MG63 (cell line): ENCODE measurements around the gene WBP2. TPM values are rescaled to one million over a fixed set of nuclear protein-coding genes. Genes with fewer than 3 reads are reported as not detected.
"Not testable (repeated sequence)": the region's sequence is repeated elsewhere in the genome, so short reads cannot be mapped to it uniquely, and the experiment has no call there.

Experiments used
- DNase-seq: peaks from one replicate; pipeline ENCODE4 v3.0.0-alpha.2; 2020
- H3K27me3 ChIP-seq: fragments of 250-450 bp; sonication (Bioruptor Pico); 2 replicates; pipeline ENCODE4 v1.5.1; 2020; ENCODE audit warnings: mild to moderate bottlenecking, moderate library complexity
- H3K36me3 ChIP-seq: fragments of 250-450 bp; sonication (Bioruptor Pico); 2 replicates; pipeline ENCODE4 v1.5.1; 2020; ENCODE audit warnings: mild to moderate bottlenecking, moderate library complexity
- H3K4me3 ChIP-seq: fragments of 250-450 bp; sonication (Bioruptor Pico); 2 replicates; pipeline ENCODE4 v1.5.1; 2020; ENCODE audit warnings: mild to moderate bottlenecking, moderate library complexity
- H3K9me3 ChIP-seq: fragments of 250-450 bp; sonication (Bioruptor Pico); 2 replicates; pipeline ENCODE4 v1.5.1; 2020; ENCODE audit warnings: mild to moderate bottlenecking, moderate library complexity
- total RNA-seq: library from RNA; depleted of rRNA; stranded (reverse); fragments of >200 nt; shearing (Covaris generic); gene quantifications from 2 replicates; pipeline ENCODE4 v1.2.3, GENCODE V29; 2014; ENCODE audit warnings: low replicate concordance

Gene WBP2
- total RNA-seq, 1 experiment from 2014 or later: 7.9 TPM

DNA sequence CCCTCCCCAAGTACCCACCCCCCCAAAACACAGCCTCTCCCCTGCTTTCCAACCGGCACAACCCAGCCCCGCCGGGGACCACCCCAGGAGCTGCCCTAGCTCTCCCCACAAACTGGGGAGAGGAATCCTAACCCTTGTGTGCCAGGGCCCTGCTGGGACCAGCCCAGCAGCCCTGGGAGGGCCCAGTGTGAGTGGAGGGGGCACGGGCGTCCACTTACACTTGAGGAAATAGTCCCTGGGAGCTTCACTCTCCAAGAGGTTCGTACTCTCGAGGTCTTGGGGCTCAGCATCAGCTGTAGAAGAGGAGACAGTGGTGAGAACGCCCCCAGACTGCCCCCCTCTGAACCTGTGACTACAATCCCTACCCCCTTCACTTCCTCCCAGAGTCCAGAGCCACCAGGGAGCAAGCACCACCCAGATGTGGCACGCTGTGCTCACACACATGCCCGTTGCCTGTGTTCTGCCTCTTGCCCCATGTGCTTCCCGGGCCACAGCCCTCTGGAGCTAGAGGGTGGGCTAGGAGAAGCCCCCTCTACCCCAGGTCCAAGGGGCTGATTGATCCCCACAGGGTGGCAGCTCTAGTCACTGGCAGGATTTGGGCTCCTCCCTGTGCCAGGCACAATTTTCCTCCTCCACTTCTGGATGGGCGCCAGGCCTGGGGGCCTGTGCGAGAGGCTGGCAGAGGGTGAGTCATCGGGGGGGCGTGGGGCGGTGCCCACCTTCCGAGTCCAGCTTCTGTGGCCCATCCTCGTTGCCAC lies 20.2 kb upstream of the WBP2 start:
- DNase-seq: no peak
- H3K36me3 ChIP-seq: peaks cover 24% of the 10 kb centered on the region
- no peaks in the 10 kb centered on the region for H3K9me3 ChIP-seq
- H3K4me3 ChIP-seq: no peak overlapping the region
- H3K27me3 ChIP-seq: no peaks in the 10 kb centered on the region

DNA sequence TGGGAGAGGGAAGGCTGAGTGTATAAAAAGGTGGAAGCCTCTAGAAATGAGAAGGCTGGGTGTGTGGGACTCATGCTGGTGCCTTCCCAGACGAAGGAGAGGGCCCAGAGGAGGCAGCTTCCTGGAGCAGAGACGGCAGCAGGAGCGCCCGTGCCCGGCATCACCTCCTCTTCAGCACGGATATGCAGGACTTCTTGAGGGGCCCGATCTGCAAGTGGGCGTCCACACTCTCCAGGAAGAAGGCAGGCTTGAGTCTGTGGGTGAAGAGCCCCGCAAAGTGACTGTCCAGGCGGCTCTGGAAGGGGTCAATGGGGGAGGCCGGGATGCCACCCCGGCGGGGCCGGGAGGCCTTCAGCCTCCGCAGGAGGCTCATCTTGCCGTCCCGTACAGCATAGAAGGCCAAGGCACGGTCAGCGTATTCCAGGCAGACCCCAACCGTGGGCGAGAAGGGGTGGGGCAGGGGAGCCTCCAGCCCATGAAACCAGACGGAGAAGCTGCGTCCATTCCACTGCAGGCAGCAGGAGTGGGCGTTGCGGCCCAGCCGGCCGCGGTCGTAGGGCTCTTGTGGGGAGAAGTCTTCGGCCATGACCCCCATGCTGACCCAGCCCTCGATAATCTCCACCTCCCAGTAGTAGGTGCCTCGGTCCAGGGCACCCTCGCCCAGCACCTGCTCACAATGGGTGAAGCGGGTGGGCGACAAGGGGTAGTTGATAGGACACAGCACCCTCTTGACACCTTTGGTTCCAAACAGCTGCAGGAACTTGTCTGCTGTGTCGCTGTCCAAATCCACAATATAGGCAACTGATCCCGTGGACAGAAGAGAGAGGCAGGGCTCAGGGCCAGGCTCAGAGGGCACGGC lies 19.4 kb upstream of the WBP2 start:
- Histone ChIP-seq H3K27me3 (no peaks in the 10 kb centered on the region), H3K36me3 (peaks cover 24% of the 10 kb centered on the region), H3K9me3 (no peaks in the 10 kb centered on the region), H3K4me3 (no peak overlapping the region)
- no peak for DNase-seq

DNA sequence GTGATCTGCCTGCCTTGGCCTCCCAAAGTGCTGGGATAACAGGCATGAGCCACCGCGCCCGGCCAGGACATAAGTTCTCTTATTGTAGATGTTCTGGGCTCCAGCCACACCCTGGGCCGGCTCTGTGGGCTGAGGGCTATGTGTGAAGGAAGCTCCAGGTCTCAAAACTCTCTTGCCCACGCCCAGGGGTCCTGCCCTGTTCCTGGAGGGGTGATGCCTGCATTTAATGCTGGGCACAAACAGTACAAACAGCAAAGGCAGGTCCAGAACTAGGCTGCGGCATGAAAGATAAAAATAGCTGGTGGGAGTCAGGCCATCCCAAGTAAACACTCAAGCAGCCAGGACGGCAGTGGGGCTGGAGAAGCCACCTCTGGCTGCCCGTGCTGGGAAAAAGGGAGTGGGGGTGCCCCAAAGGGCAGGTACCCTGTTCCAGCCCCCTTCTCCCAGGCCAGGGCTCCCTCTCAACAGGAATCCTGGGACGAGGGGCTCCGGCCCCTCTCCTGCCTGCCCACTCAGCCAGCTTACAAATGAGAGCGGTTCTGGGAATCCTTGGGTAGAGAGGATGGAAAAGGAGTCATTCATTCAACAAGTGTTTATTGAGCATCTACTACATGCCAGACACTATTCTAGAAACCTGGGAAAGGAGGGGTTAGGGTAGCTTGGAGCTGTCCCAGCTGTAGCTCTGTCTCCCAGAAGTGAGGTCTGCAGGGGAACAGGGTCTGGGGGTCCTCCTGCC lies 18.6 kb upstream of the WBP2 start:
- H3K27me3 ChIP-seq: no peaks in the 10 kb centered on the region
- H3K36me3 ChIP-seq: peaks cover 24% of the 10 kb centered on the region
- H3K4me3 ChIP-seq: no peak overlapping the region
- no peaks in the 10 kb centered on the region for H3K9me3 ChIP-seq
- no peak for DNase-seq

DNA sequence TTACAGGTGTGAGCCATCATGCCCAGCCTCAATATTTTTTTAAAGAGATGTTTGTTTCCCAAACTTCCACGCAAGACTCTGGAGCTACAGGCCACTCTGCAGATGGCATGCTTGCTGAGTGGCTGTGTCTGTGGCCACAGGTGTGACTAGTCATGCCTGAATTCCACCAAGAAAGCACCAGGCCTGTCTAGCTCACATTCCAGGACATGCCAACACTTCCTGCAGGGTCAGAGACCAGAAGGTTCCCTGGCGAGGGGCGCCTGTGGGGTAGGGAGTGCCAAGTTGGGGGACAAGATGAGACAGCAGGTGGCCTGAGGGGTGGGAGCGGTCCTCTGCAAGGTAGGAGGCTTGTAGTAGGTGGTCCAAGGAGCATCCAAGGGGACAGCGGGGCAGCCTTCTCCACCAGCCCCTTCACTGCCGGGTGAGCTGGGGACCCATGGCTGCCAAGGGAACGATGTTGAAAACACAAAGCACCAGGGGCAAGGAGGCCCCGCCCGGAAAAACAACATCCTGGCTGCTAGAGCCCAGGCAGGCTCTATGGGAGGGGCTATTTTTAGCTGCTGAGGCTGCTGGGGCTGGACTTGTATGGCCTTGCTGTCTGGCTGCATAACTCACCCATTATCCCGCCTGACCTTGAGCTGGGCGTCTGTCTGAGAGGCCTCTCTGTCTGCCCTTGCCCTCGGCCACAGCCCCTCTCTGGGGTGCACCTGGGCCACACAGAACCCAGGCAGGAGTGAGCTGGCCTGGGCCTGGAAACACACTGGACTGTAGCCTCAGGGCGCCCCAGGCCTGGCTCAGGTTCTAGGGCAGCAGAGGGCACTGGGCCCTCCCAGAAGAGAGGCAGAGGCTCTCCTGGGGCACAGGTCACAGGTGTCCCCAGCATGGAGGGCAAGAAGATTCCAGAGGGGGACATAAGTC lies 17.6 kb upstream of the WBP2 start:
- DNase-seq: peak; percentile 84
- Histone ChIP-seq H3K27me3 (no peaks in the 10 kb centered on the region), H3K9me3 (no peaks in the 10 kb centered on the region), H3K36me3 (peaks cover 24% of the 10 kb centered on the region), H3K4me3 (no peak overlapping the region)

DNA sequence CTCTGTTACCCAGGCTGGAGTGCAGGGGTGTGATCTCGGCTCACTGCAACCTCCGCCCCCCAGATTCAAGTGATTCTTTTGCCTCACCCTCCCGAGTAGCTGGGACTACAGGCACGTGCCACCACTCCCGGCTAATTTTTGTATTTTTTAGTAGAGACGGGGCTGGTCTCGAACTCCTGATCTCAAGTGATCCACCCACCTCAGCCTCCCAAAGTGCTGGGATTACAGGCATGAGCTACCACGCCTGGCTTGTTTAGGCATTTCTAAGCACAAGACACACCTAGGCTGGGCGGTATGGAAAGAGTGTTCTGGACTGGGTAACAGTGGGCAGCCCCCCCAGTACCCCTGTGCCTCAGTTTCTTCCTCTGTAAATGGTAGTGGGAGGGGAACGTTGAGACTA lies 15.1 kb upstream of the WBP2 start:
- H3K36me3 ChIP-seq: peaks cover 11% of the 10 kb centered on the region
- DNase-seq, H3K27me3 ChIP-seq, H3K9me3 ChIP-seq, H3K4me3 ChIP-seq: not testable (repeated sequence)

DNA sequence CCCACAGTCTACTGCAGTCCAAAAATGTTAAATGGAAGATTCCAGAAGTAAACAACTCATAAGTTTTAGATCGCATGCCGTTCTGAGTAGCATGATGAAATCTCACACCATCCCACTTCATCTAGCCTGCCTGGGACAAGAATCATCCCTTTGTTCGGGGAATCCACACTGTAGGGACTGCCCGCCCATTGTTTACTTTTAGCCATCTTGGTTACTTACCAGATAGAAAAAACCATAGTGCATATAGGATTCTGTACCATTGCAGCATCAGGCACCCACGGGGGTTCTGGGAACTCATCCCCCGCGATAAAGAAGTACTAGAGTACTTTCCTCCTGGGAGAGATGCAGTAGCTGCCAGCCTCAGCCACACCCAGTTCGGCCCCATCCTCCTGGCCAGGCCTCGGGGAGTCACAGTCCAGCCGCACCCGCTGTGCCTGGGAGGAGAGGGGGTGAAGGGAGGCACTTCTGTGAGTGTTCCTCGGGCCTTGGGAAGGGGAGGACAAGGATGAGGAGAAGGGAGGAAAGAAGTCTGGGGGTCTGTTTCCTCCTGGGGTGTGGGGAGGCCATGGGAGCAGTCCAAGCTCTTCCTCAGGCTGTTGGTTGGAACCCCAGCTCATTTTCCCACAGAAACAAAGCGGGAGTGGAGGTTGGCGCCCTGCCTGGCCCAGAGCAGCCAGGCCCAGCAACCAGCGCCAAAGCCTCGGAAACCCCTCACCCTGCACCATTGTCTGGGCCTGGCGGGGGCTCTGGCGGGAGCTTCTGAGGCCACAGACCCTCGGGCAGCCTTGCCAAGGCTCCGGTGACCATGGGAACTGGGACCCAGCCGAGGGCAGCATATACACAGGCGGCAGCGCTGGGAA lies 14.4 kb upstream of the WBP2 start:
- Histone ChIP-seq H3K4me3 (peak overlapping the region; percentile 8), H3K27me3 (no peaks in the 10 kb centered on the region)

DNA sequence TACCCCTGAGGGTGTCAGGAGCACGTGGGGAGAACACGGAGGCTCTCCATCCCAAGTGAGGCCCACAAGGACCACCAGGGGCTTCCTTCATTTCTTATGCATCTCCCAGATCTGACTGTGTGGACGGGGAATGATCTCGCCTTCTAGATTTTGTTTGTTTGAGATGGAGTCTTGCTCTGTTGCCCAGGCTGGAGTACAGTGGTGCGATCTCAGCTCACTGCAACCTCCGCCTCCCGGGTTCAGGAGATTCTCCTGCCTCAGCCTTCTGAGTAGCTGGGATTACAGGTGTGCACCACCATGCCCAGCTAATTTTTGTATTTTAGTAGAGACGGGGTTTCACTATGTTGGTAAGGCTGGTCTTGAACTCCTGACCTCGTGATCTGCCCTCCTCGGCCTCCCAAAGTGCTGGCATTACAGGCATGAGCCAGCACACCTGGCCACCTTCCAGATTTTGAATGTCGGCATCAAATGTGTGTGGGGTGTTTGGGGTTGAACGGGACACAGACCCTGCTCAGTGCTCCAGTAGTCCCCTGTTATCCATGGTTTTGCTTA lies 13.7 kb upstream of the WBP2 start:
- not testable (repeated sequence) for H3K4me3 ChIP-seq, H3K27me3 ChIP-seq, H3K9me3 ChIP-seq, H3K36me3 ChIP-seq, DNase-seq

More for the DNA sequence above, 14.4 kb upstream of the WBP2 start:
- Histone ChIP-seq H3K9me3 (no peaks in the 10 kb centered on the region), H3K36me3 (peaks cover 7% of the 10 kb centered on the region)
- peak; percentile 89 for DNase-seq

DNA sequence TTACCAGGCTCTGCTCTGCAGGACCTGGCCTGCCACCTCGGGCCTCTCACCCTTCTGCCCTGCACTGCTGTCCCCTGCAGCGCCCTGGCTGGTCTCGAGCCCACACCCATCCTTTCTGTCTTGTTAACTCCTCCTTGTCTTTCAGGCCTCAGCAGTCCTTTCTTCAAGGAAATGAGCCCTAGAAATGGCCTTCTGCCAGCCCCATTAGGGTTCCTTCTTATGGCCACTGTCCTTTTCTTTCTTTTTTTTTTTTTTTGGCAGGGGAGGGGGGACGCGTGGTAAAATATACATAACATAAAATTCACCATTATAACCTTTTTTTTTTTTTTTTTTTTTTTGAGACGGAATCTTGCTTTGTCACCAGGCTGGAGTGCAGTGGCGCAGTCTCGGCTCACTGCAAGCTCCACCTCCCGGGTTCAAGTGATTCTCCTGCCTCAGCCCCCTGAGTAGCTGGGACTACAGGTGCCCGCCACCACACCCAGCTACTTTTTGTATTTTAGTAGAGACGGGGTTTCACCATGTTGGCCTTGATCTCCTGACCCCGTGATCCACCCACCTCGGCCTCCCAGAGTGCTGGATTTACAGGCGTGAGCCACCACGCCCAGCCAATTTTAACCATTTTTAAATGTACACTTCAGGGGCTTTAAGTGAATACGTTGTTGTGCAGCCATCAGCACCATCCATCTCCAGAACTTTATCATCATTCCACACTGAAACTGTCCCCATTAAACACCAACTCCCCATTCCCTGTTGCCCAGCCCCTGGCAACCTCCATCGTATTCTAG lies 10.5 kb upstream of the WBP2 start:
- not testable (repeated sequence) for DNase-seq, H3K9me3 ChIP-seq, H3K36me3 ChIP-seq, H3K27me3 ChIP-seq, H3K4me3 ChIP-seq

DNA sequence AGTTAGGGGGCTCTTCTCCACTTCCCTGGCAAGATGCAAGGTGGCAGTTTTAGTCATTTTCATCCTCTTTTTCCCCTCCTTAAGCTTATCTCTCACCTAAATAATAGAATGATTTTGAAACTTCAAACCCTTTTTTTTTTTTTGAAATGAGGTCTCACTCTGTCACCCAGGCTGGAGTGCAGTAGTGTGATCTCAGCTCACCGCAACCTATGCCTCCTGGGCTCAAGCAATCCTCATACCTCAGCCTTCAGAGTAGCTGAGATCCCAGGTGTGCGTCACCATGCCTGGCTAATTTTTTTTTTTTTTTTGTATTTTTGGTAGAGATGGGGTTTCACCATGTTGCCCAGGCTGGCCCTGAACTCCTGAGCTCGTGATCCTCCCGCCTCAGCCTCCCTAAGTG lies 9.8 kb upstream of the WBP2 start:
- not testable (repeated sequence) for H3K9me3 ChIP-seq, H3K4me3 ChIP-seq, H3K27me3 ChIP-seq, DNase-seq, H3K36me3 ChIP-seq

DNA sequence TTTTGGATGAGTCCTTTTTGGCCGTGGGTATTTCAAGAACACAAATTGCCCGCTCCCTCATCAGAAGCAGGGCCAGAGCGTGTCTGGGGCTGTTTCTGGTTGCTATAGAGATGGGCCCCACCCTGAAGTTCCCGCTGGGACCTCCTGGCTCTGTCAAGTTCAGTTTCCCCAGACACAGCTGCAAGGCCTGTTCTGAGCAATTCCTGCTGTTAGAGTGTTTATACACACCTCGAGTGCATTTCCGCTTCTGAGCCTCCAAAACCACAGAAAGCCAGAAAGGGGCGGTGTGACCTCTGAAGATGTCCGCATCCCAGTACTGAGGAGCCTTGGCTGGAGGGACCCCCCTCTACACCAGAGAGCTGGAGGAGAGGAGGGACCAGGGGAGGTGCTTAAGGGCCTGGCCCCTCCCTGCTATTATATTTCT lies 9.3 kb upstream of the WBP2 start:
- Histone ChIP-seq H3K27me3 (no peaks in the 10 kb centered on the region), H3K36me3 (no peaks in the 10 kb centered on the region), H3K9me3 (no peaks in the 10 kb centered on the region), H3K4me3 (no peak overlapping the region)
- peak; percentile 78 for DNase-seq

DNA sequence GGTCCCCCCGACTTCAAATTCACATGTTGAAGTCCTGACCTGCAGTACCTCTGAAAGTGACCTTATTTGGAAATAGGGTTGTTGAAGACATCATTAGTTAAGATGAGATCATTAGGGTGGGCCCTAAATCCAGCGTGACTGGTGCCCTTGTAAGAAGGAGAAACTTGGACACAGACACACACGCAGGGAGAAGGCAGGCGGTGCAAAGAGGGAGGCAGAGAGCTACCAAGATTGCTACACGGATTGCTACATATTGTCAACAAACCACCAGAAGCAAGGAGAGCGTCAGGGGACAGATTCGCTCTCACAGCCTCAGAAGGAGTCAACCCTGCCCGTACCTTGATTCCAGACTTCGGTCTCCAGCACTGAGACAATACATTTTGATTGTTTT lies 6.8 kb upstream of the WBP2 start:
- no peak for DNase-seq
- Histone ChIP-seq H3K9me3 (no peaks in the 10 kb centered on the region), H3K36me3 (no peaks in the 10 kb centered on the region), H3K4me3 (no peak overlapping the region), H3K27me3 (no peaks in the 10 kb centered on the region)

DNA sequence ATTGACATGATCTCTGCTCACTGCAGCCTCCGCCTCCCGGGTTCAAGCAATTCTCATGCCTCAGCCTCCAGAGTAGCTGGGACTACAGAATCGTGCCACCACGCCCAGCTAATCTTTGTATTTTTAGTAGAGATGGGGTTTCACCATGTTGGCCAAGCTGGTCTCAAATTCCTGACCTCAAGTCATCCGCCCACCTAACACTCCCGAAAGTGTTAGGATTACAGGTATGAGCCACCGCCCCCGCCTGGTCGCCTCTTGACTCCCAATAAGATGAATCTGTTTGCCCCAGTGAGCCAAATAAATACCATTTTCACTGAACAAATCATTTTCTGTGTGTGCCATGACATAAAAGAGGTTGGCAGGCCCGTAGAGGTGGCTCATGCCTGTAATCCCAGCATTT lies 4.2 kb upstream of the WBP2 start:
- H3K36me3 ChIP-seq, H3K4me3 ChIP-seq, DNase-seq, H3K27me3 ChIP-seq, H3K9me3 ChIP-seq: not testable (repeated sequence)

DNA sequence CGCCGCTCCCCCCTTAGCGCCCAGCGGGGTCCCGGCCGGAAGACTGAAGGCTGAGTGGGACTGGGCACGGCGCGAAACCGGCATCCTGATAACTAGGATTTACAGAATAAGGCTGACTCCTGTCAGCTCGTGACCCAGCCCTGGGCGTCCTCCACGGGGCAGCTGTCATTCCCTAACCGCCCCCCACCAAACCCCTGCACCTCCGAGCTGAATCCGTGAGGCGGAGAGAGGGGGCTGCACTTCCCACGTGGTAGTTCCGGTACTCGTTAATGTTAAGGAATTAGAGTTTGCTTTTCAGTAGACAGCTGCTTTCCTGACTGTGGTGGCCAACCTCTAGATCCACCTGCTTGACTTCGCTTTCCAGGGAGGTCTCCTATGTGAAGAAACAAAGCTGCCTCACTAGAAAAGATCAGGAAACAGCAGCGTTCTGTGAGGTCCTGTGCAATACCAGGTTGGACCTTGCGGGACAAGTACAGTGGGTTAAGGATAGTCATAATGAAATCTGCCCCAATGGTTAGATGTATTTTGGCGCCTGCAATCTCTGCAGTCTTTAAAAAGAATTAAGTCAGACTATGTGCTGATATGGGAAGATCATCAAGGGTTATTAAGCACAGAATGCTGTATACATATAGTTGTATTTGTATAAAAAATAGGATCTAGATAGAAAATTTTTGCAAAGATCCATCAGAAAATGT lies 1.1 kb upstream of the WBP2 start:
- H3K27me3 ChIP-seq: no peaks in the 10 kb centered on the region
- no peaks in the 10 kb centered on the region for H3K9me3 ChIP-seq
- peak; percentile 53 for DNase-seq
- peaks cover 3% of the 10 kb centered on the region for H3K36me3 ChIP-seq
- H3K4me3 ChIP-seq: peak overlapping the region; percentile 93

DNA sequence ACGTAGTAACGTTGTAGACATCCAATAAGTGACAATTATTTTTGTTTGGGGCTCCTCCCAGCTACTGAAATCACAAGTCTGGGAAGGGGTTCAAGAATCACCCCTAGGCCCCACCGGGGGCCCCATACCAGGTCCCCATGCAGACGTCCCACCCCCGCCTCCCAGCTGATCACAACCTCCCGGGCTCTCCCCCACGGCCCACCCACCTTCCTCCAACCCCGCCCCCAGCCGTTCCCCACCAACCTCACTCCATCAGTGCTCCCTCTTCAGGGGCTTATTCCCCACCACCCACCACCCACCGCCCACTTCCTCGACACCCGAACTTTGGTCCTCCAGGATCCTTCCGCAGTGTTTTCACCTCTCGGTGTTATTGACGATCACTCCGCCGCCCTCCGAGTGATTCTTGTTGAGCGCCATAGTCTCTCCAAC lies 240 bp downstream of the WBP2 start:
- Histone ChIP-seq H3K36me3 (peaks cover 13% of the 10 kb centered on the region), H3K27me3 (no peaks in the 10 kb centered on the region), H3K9me3 (no peaks in the 10 kb centered on the region), H3K4me3 (peak overlapping the region; percentile 93)
- DNase-seq: no peak
